CD4-positive, alpha-beta T cell treated with Interleukin-15 for 1 hour (primary cell): ENCODE results near the gene ENAH.
"Not testable (repeated sequence)": the region's sequence is repeated elsewhere in the genome, so short reads cannot be mapped to it uniquely, and the experiment has no call there.

Experiments
- DNase-seq: peaks from one replicate; pipeline ENCODE4 v3.0.0-alpha.2; 2020

Gene ENAH

GRCh38 chr1:225674381-225674780, 21.5 kb upstream of the ENAH start:
- DNase-seq, result no peak

DNA sequence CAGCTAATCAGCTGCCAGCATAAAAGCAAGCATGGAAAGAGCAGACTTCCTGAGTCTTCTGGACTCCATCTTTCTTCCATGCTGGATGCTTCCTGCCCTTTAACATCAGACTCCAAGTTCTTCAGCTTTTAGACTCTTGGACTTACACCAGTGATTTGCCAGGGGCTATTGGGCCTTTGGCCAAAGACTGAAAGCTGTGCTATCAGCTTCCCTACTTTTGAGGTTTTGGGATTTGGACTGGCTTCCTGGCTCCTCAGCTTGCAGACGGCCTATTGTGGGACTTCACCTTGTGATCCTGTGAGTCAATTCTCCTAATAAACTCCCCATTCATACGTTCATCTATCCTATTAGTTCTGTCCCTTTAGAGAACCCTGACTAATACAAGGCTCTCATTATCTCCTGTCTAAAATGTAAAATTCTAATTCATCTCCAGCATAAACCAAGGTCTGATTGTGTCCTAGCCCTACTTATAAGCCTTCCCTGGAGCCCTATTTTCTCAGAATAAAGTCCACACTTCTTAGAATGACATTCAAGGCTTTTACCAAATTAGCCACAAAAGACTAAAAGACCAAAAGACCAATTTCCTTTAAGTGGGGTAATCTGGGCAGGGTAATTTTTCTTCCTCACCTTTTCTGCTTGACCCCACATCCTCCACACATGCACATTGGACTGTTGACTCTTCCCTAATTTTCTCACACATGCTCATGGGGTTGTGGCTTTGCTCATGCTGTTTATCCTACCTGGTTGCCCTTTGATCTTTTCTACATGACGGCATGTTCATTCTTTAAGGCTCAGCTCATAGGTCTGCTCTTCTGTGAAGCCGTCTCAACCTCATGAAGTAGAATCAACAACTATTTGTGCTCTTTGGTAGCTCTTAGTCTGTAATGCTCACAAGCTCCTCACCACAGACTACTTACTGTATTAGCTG, 18.1 kb upstream of the ENAH start:
- DNase-seq, result no peak

GRCh38 chr1:225670356-225670755, 17.4 kb upstream of the ENAH start:
- DNase-seq, result no peak

- DNase-seq, result no peak
Measured at GRCh38 chr1:225668222-225668621, 15.3 kb upstream of the ENAH start.

DNA sequence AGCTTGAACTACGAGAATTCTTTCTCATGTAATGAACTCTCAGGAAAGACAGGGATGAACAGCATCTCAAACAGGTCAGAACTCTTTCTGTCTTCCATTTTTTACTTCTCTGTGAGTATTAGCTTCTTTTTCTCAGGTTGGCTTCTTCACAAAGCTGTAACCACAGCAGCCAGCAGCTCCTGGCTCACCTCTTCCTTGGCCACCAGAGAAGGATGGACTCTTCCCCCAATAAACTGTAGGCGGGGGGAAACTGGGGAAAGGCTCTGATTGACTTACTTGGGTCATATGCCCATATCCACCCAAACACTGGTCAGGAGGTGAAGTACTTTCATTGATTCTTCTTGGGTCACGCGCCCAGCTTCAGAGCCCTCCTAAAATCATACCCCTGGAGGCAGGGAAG, 14.4 kb upstream of the ENAH start:
- DNase-seq, result no peak

DNA sequence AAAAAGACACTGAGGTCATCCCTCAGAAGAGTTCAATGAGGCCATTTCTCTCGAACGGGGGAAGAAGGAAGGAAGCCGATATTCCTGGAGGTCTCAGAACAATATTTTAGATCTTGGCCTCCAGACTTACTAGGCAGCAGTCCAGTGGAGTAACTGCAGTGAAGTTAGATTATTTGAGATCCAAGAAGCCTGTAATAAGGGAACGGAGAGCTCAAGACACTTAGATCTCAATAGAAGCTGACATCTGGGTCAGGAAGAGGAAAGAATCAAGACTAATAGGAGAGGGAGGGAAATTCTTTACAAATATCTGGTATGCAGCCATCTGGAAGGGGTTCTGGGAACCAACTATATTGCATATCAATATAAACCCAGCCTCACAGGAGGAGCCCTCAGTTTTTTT, 13.6 kb upstream of the ENAH start:
- no peak for DNase-seq

GRCh38 chr1:225664762-225665161, 11.8 kb upstream of the ENAH start:
- DNase-seq, result no peak

DNA sequence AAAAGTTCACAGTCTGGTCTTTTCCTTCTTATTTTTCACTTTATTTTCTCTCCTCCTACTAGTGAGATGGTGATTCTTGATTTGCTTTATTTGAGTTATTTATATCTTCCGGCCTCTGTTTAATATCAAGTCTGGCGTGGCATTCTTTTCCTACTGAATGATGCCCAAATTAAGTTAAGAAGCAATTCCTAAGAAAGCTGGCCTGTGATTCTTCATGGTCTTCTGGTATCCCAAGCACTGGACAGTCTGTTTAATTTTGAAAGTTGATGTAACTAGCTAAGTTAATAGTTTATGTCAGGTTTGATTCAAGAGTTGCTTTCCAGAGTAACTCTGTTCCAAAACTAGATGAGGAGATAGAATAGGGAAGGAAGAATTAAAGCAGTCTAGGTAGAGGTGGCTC, 9.2 kb upstream of the ENAH start:
- DNase-seq, result no peak

- DNase-seq, result no peak
Measured at GRCh38 chr1:225660544-225660946, 7.6 kb upstream of the ENAH start.

DNA sequence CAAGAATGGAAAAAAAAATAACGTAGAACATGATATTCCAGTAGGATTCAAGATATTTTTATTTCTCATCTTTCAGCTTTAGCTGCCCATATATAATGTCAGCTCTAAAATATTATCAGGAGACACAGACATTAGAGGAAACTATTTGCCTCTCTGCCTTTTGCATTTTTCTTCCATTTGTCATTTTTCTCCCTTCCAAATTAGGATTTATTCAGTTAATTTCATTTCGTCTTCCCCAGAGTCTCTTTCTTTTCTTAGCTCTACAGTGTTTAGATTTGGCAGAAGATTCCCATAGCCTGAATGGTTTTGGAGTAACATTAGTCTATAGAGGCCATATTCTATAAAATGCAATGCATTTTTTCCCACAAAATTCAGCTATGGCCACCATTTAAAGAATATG, 5.1 kb upstream of the ENAH start:
- no peak for DNase-seq

- DNase-seq, result no peak
Measured at GRCh38 chr1:225657462-225657989, 4.6 kb upstream of the ENAH start.

DNA sequence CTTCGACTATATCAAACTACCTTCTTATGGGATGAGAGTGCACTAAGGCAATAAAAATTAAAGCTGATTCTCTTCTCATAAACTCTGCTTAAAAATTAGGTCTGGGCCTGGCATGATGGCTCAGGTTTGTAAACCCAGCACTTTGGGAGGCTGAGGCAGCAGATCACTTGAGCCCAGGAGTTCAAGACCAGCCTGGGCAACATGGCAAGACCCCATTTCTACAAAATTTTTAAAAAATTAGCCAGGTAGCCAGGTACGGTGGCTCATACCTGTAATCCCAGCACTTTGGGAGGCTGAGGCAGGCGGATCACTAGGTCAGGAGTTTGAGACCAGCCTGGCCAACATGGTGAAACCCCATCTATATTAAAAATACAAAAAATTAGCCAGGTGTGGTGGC, 3.3 kb upstream of the ENAH start:
- not testable (repeated sequence) for DNase-seq

GRCh38 chr1:225655509-225656258, 2.8 kb upstream of the ENAH start:
- no peak for DNase-seq

DNA sequence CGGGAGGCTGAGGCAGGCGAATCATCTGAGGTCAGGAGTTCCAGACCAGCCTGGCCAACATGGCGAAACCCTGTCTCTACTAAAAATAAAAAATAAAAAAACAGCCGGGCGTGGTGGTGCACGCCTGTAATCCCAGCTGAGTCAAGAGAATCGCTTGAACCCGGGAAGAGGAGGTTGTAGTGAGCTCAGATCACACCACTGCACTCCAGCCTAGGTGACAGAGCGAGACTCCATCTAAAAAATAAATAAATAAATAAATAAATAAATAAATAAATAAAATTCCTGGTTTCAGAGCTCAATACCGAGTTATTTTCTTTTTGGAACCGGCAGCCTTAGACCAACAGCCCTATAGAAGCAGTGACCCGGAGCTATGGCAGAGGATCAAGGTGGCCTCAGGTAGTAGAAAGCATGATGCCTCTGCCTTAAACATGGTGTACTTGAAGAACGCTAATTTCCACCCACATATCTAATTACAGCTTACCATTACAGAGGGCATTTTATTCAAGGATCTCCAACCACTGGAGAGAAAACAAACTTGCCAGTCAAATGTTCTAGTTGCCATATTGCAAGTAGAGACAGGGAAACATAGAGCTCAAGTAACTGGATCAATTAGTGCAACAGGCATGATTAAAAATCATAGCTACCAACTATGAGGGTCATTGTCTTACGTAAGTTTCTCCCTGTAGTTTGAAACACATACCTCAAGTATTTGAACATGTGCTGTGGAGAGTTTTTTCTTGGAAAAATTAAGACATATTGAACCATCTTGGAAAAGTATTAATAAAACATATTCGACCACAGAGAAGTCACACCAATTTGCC, 2.0 kb upstream of the ENAH start:
- no peak for DNase-seq

GRCh38 chr1:225654277-225654597, 1.3 kb upstream of the ENAH start:
- no peak for DNase-seq

GRCh38 chr1:225653463-225654276, 747 bp upstream of the ENAH start:
- no peak for DNase-seq

GRCh38 chr1:225651872-225652728, 823 bp downstream of the ENAH start:
- no peak for DNase-seq

DNA sequence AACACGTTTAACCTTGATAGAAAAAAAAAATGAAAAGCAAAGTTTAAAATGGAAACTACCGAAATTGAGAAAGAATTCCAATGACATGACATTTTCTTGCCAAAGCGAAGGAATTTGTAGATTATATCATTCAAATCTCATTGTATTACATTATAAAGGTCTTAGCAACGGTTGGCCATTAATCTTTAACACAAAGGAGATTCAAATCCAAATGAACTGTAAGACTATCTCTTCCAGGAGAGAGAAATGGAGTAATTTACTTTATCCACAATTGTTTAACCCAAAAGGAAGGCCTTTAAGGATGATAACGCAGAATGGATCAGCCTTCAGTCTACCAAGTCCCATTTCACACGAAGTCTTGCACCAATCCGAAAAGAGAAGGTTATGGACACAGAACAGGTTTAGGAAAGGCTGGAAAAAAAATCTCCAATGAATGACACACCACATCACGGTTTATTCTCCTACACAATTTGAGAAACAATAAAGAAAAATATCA, 1.5 kb downstream of the ENAH start:
- no peak for DNase-seq

- no peak for DNase-seq
Measured at GRCh38 chr1:225650179-225650578, 2.7 kb downstream of the ENAH start.

GRCh38 chr1:225645194-225645895, 7.6 kb downstream of the ENAH start:
- no peak for DNase-seq
